IPS DF 6.9 (cell line): Measurements from ENCODE around the gene AMD1.

Experiments used
- DNase-seq: peaks from one replicate; pipeline ENCODE4 v3.0.0-alpha.2; 2013; ENCODE audit warnings: low read depth, low spot score
- H3K27ac ChIP-seq: one replicate; pipeline ENCODE4 v1.5.1; 2013; ENCODE audit warnings: low read length, control low read depth
- H3K27me3 ChIP-seq: 2 replicates; pipeline ENCODE4 v1.6.1; 2013; ENCODE audit warnings: mild to moderate bottlenecking, low read length; ENCODE audit not compliant: control insufficient read depth, insufficient read depth
- H3K36me3 ChIP-seq: 2 replicates; pipeline ENCODE4 v1.6.1; 2013; ENCODE audit warnings: low read length; ENCODE audit not compliant: control insufficient read depth, insufficient read depth
- H3K4me1 ChIP-seq: 2 replicates; pipeline ENCODE4 v1.6.1; 2013; ENCODE audit warnings: low read length; ENCODE audit not compliant: control insufficient read depth, insufficient read depth
- H3K4me3 ChIP-seq: 2 replicates; pipeline ENCODE4 v1.5.1; 2013; ENCODE audit warnings: mild to moderate bottlenecking, low read length
- H3K9me3 ChIP-seq: 2 replicates; pipeline ENCODE4 v1.6.1; 2013; ENCODE audit warnings: low read length, inconsistent platforms; ENCODE audit not compliant: control insufficient read depth, insufficient read depth
- WGBS: extraction: QIAGEN DNeasy Blood & Tissue Kit; methylation state at CpG from one replicate; pipeline ENCODE4 v1.1.7; 2013; ENCODE audit warnings: mixed read lengths, missing lambda C conversion rate; ENCODE audit not compliant: insufficient read length, insufficient coverage; 5-methylcytosine and 5-hydroxymethylcytosine counted together

The AMD1 gene

DNA sequence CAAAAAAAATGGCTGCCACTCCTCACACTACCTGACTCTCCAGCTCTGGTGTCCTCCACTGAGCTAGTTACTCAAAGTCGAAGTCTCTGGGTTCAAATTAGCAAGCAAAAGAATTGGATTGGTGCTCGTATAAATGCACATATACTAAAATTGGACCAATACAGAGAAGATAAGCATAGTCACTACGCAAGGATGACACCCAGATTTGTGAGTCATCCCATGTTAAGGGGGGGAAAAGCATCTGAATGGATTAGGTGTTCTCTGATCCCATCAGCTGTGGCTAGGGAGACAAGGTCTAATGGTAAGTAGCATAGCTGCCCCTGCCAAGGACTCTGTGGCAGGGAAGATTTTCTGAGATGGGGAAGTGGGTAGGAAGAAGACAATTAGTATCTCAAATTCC, 18.3 kb upstream of the AMD1 start:
- no peaks in the 10 kb centered on the region for H3K9me3 ChIP-seq
- H3K4me3 ChIP-seq, result no peak overlapping the region
- DNase-seq, result no peak
- H3K27me3 ChIP-seq, result no peaks in the 10 kb centered on the region
- no peak overlapping the region for H3K27ac ChIP-seq
- H3K4me1 ChIP-seq, result no peaks in the 10 kb centered on the region
- no peaks in the 10 kb centered on the region for H3K36me3 ChIP-seq
- no CpG with 5 or more reads among the region's 3 CpGs for WGBS

DNA sequence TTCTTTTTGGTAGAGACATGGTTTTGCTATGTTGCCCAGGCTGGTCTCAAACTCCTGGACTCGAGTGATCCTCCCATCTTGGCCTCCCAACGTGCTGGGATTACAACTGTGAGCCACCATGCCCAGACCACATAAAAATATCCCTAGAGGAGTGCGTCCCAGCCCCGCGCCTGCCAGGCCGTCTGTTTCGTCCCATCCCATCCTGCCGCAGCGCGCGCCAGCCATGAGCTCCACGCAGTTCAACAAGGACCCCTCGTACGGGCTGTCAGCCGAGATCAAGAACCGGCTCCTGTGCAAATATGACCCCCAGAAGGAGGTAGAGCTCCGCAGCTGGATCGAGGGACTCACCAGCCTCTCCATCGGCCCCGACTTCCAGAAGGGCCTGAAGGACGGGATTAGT, 16.6 kb upstream of the AMD1 start:
- no peaks in the 10 kb centered on the region for H3K36me3 ChIP-seq
- no peak overlapping the region for H3K27ac ChIP-seq
- no peaks in the 10 kb centered on the region for H3K27me3 ChIP-seq
- DNase-seq, result no peak
- H3K9me3 ChIP-seq, result no peaks in the 10 kb centered on the region
- H3K4me1 ChIP-seq, result no peaks in the 10 kb centered on the region
- no peak overlapping the region for H3K4me3 ChIP-seq
- no CpG with 5 or more reads among the region's 21 CpGs for WGBS

DNA sequence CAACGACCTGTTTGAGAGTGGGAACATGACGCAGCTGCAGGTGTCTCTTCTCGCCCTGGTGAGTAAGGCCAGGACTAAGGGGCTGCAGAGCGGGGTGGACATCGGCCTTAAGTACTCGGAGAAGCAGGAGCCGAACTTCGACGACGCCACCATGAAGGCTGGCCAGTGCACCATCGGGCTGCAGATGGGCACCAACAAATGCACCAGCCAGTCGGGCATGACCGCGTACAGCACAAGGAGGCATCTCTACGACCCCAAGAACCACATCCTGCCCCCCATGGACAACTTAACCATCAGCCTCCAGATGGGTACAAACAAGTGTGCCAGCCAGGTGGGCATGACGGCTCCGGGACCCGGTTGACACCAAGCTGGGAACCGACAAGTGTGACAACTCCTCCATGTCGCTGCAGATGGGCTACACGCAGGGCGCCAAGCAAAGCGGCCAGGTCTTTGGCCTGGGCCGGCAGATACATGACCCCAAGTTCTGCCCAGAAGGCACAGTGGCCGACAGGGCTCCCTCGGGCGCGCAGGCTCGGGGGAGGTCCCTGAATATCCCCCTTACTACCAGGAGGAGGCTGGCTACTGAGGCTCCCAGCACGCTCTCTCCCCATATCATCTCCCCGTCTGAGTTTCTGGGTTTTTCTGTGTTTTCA, 15.9 kb upstream of the AMD1 start:
- Histone ChIP-seq H3K9me3 (no peaks in the 10 kb centered on the region), H3K4me3 (no peak overlapping the region), H3K27me3 (no peaks in the 10 kb centered on the region), H3K36me3 (no peaks in the 10 kb centered on the region), H3K27ac (no peak overlapping the region), H3K4me1 (no peaks in the 10 kb centered on the region)
- no CpG with 5 or more reads among the region's 31 CpGs for WGBS
- DNase-seq, result no peak

DNA sequence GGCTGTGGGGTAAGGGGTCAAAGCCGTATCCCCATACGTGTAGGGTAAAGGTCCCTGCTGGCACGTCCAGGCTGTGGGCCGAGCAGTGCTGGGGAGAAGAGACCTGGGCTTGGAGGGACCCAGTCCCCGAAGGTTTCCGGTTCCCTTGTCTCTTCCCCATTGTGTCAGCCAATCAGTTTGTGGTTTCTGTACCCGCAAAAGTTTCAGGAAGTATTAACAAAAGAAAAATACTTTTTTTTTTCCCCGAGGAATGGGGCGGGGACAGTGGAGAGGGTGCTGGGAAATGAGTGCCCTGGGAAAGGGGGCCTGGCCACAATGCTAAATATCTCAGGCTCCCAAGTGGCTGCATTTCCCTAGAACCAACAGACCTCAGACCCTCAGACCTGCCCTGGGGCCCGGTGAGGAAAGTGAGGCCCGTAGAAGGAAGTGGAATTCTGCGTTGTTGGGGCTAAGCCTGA, 15.2 kb upstream of the AMD1 start:
- H3K36me3 ChIP-seq, result no peaks in the 10 kb centered on the region
- no CpG with 5 or more reads among the region's 12 CpGs for WGBS
- no peak overlapping the region for H3K27ac ChIP-seq
- H3K4me3 ChIP-seq, result no peak overlapping the region
- H3K4me1 ChIP-seq, result no peaks in the 10 kb centered on the region
- H3K9me3 ChIP-seq, result no peaks in the 10 kb centered on the region
- no peaks in the 10 kb centered on the region for H3K27me3 ChIP-seq
- no peak for DNase-seq

DNA sequence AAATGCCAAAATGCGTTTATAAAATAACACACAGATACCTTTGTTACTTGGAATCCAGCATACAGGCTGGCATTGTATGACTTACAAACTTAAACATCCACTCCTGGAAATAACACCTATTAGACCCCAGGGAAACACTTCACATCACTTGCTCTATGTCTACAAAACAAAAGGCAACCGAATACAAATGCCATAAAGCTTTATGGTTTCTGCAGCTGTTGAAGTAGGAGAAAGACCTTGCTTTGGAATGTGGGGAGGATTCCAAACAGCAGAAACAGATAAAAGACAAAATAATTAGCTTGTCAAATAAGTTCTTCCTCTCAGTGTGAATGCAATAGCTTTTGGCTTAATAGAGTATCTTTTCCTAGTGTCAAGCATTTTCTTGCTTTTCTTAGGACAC, 9.8 kb upstream of the AMD1 start:
- Histone ChIP-seq H3K4me3 (no peak overlapping the region), H3K9me3 (no peaks in the 10 kb centered on the region), H3K27me3 (no peaks in the 10 kb centered on the region), H3K36me3 (no peaks in the 10 kb centered on the region), H3K4me1 (no peaks in the 10 kb centered on the region; the same call in 1 of the 2 replicates), H3K27ac (no peak overlapping the region)
- WGBS, result no CpG with 5 or more reads among the region's 2 CpGs
- no peak for DNase-seq

DNA sequence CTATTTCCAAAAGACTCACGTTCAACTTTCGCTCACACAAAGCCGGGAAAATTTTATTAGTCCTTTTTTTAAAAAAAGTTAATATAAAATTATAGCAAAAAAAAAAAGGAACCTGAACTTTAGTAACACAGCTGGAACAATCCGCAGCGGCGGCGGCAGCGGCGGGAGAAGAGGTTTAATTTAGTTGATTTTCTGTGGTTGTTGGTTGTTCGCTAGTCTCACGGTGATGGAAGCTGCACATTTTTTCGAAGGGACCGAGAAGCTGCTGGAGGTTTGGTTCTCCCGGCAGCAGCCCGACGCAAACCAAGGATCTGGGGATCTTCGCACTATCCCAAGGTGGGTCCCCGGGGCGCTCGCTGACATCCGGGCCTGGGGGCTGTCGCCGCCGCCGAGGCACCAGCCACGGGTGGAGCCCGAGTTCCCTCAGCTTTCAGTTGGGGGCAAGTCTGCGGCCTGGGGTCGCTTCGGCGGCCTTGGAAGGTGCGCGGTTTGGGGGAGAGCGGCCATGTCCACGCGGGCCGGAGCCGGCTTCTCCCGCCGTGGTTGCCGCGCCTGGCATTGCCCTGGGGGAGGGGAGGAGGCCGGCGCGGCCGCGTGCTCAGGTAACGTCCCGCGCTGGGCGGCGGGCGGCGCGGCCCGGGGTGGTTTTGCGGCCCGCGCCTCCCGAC, 429 bp downstream of the AMD1 start:
- no peak overlapping the region for H3K27ac ChIP-seq
- WGBS, result no CpG with 5 or more reads among the region's 60 CpGs
- H3K9me3 ChIP-seq, result no peaks in the 10 kb centered on the region
- no peaks in the 10 kb centered on the region for H3K4me1 ChIP-seq
- no peak for DNase-seq
- H3K36me3 ChIP-seq, result no peaks in the 10 kb centered on the region
- H3K27me3 ChIP-seq, result no peaks in the 10 kb centered on the region
- peak overlapping the region; percentile 100 for H3K4me3 ChIP-seq

DNA sequence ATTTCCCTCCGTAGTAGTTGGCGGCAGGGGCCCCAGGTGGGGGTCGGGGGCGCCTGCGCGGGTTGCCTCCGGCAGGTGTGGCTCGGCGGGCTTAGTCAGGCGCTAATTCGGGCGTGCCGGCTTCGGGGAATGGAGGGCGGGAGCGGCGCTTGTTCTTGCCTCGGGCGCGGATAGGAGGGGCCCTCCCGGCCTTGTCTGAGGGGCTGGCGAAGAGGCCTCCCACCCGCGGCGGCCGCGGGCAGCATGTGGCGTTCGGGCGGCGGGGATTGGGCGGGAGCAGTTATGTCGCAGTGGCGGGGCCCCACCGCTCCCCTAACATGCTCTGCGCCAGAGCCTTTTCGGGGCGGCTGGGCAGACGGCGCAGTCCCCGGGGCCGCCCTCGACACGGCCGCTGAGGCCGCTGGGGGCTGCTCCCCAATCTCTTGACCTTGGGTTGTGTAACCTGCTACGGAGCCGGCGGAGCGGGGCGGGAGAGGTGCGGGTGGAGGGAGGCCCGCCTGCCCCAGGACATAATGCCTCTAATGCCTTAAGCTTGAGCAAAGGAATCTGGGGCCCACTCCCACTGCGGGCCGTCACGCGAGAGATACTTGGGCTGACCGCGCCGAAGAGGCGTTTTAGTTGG, 1.1 kb downstream of the AMD1 start:
- Histone ChIP-seq H3K27me3 (no peaks in the 10 kb centered on the region), H3K27ac (no peak overlapping the region), H3K36me3 (no peaks in the 10 kb centered on the region), H3K4me3 (peak overlapping the region; percentile 100), H3K9me3 (no peaks in the 10 kb centered on the region), H3K4me1 (no peaks in the 10 kb centered on the region)
- WGBS, result no CpG with 5 or more reads among the region's 61 CpGs
- DNase-seq, result no peak

DNA sequence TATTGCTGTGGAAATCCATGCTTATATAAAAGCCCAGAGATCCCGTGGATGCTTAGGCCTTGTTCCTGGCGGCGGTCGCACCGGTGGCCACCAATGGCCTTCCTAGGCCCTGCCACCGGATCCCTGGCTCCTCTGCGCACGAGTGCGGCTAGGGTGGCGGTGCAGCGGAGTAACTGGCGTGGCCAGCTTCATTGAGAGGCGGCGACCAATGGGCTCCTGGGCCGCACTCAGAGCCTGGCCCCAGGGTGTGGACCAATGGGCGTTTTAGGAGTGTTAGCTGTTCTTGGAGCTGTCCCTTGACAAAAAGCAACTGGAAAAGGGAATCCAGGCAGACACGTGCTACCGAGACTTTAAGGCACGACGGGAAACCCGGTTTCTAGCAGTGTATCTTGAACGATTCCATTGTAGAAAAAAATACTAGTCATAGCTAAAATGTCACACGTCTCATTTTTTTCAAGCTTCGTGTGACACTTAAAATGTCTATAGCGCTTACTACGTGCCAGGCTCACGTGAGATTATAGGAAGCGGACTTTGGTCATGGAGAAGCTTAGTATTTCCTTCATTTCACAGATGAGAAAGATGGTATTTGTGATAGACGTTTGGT, 1.7 kb downstream of the AMD1 start:
- WGBS, result no CpG with 5 or more reads among the region's 29 CpGs
- Histone ChIP-seq H3K9me3 (no peaks in the 10 kb centered on the region), H3K4me3 (peak overlapping the region; percentile 100), H3K27ac (no peak overlapping the region), H3K36me3 (no peaks in the 10 kb centered on the region), H3K27me3 (no peaks in the 10 kb centered on the region), H3K4me1 (no peaks in the 10 kb centered on the region)
- no peak for DNase-seq

DNA sequence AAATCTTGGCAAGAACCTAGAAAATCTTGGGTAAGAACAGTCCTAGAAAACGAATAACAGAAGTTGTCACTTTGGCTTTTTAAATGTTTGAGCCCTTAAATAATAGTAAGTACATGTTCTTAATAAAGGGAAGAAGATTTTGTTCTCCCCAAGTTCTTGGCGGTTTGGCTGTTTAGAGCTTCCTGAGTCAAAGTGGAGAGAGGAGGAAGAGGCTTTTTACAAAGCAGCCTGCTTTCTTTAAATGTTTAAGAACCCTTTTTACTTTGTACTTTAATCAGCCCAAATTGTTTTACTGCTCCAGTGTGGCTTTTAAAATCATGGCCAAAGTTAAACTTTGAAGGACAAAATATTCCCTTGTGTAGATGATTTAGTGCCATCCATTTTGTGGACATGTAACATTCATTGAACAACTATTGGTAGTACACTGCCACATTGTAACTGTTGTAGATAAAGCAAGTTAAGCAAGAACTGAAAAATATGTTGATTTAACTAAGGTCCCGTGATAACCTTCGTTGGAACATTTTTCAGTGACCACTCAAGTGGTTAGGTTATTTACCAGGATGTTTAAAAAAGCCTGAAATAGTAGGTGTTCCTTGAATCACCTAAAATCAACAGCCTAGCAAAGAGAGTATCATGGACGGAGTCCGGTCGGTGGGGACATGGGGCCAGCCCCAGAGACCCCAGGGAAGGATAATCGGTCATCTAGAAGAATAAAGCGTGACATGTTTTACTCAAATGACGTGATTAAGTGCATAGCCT, 2.4 kb downstream of the AMD1 start:
- no peaks in the 10 kb centered on the region for H3K9me3 ChIP-seq
- H3K4me3 ChIP-seq, result peak overlapping the region; percentile 100; the same call in 1 of the 2 replicates
- no peaks in the 10 kb centered on the region for H3K36me3 ChIP-seq
- H3K27me3 ChIP-seq, result no peaks in the 10 kb centered on the region
- H3K27ac ChIP-seq, result no peak overlapping the region
- WGBS, result no CpG with 5 or more reads among the region's 10 CpGs
- DNase-seq, result no peak
- H3K4me1 ChIP-seq, result no peaks in the 10 kb centered on the region

DNA sequence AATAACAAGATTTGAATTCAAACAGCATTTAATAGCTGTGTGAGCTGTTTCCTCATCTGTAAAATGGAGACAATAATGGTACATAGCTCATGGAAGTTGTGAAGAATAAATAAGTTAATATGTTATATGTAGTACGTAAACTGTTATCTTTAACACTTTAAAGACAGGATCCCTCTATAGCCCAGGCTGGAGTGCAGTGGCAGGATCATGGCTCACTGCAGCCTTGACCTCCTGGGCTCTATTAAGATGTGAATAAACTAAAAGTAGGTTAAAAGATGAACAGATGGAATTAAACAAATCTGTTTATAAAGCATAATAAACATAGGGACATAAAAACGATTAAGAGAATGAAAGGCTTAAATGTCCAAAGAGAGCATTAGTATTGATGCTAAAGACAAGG, 3.0 kb downstream of the AMD1 start:
- WGBS, result no CpG with 5 or more reads among the region's 2 CpGs
- peak overlapping the region; percentile 100; the same call in 1 of the 2 replicates for H3K4me3 ChIP-seq
- H3K36me3 ChIP-seq, result no peaks in the 10 kb centered on the region
- no peak for DNase-seq
- H3K27me3 ChIP-seq, result no peaks in the 10 kb centered on the region
- no peaks in the 10 kb centered on the region for H3K4me1 ChIP-seq
- H3K9me3 ChIP-seq, result no peaks in the 10 kb centered on the region
- H3K27ac ChIP-seq, result no peak overlapping the region
